H1 (cell line): ENCODE measurements around the gene AP3B2. TPM values are rescaled to one million over a fixed set of nuclear protein-coding genes. Genes with fewer than 3 reads are reported as not detected.

Experiments
- ZNF274 ChIP-seq: IDR thresholded peaks from 2 replicates; pipeline ENCODE4 v1.7.0; 2012; ENCODE audit warnings: low read length, borderline replicate concordance; ENCODE audit errors: extremely low read depth
- polyA plus RNA-seq, 7 experiments: library from polyadenylated mRNA; depleted of rRNA in 3 of 7; stranded (reverse) in 5 of 7; unstranded in 2 of 7; fragments of >200 nt in 5 of 7; fragments of 200-250 nt in 2 of 7; gene quantifications; 1 replicate in 5 of 7; 2 replicates in 1 of 7; 4 replicates in 1 of 7; pipeline versions ENCODE4 v1.2.1 to v1.2.3, GENCODE V29; 2011 to 2013; ENCODE audit warnings: missing spikeins in 2 of 7, mixed read lengths in 2 of 7
- total RNA-seq: library from RNA; stranded (reverse); fragmentation: NEBNext Ultra II Directional; extraction: Animal tissue kit (Norgen Biotek cat#: 25700); gene quantifications from 2 replicates; pipeline ENCODE4 v1.2.1, GENCODE V29; 2021

Gene AP3B2
- total and polyA plus RNA-seq, 2 of the 8 experiments (the other 6 are each of a cell fraction or from before 2014, with no cell fraction given), result 21.8 to 25.7 TPM

- no peak for TF ChIP-seq ZNF274
Measured at GRCh38 chr15:82649226-82649999, 60.3 kb downstream of the AP3B2 start (continued).
